GM23248 (cell line): ENCODE results near the gene CEP85.

ENCODE experiments used
- EZH2 ChIP-seq: fragments of 200-600 bp; sonication (generic); IDR thresholded peaks from 2 replicates; pipeline ENCODE4 v1.6.1; 2018; ENCODE audit warnings: antibody characterized with exemption, mild to moderate bottlenecking; ENCODE audit not compliant: insufficient read depth, poor library complexity, severe bottlenecking
- EZH2phosphoT487 ChIP-seq: fragments of 200-600 bp; sonication (generic); IDR thresholded peaks from 2 replicates; pipeline ENCODE4 v1.6.1; 2018; ENCODE audit warnings: antibody characterized with exemption, moderate library complexity, mild to moderate bottlenecking, low read depth; ENCODE audit not compliant: insufficient read depth

DNA sequence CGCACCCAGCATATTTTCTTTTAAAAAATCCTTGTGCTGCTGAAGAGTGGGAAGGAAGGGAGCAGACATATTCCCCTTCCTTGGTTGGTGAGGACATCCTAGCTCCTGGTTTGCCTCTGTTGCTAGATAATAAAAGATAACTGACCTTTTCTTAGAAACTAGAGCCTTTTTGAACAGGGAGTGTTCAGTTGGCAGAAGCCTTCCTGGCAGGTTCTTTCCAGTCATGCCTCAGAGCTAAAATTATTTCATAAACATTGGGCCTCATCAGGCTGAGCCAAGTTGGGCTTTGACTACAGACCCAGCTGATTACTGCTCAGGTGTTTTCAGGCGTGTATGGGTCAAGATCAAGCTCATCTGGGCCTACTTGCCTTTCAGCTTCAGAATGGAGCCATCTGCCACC lies 23.2 kb downstream of the CEP85 start:
- TF ChIP-seq EZH2: no peak
- no peak for TF ChIP-seq EZH2phosphoT487
